ENCODE data around the gene CEP164. TPM values are rescaled to one million over a fixed set of nuclear protein-coding genes. Genes with fewer than 3 reads are reported as not detected.

The CEP164 gene
- polyA plus RNA-seq, 1 donor from 2014 or later, result 27.4 TPM

DNA sequence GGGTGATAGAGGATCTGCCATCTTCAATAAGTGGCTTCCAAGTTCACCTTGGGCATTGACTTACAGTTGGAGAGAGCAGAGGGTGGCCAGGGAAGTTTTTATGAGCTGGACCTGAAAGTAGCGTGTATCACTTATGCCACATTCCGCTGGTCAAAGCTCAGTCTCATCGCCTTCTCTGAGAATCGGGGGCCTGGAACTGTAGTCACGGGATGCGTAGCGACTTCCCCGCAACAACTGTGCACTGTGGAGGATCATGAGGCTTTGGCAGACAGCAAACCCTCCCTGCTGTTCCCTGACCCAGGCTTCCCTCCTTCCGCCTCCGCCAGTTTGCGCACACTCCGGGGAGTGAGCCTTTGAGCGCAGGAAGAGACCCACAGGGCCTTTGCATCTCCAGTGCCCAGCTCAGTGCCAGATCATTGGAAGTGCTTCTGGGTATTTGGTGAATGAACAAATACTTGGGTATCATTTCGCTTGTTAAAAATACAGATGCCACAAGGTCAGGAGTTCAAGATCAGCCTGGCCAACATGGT lies 95.5 kb downstream of the CEP164 start:
- no peaks in the 10 kb centered on the region for H4K20me1 ChIP-seq (ENCODE audit: insufficient read depth)
- TF ChIP-seq MXI1 (conservative IDR thresholded peaks at IDR 0.05; ENCODE audit: poor library complexity, severe bottlenecking) (no peak), SMC3 (conservative IDR thresholded peaks at IDR 0.05; ENCODE audit: poor library complexity) (no peak)
- H3F3A ChIP-seq (ENCODE audit: insufficient read depth, low read length, poor library complexity, severe bottlenecking), result no peaks in the 10 kb centered on the region
- H3K4me2 ChIP-seq (ENCODE audit: low read length), result no peak overlapping the region
- no peak overlapping the region for H3K9ac ChIP-seq (ENCODE audit: low read length)
- no peaks in the 10 kb centered on the region for H3K9me3 ChIP-seq (ENCODE audit: low read length)
- H3K36me3 ChIP-seq (ENCODE audit: insufficient read depth, low read length), result no peaks in the 10 kb centered on the region
- H2AFZ ChIP-seq (ENCODE audit: low read depth, low read length), result no peak overlapping the region
- H3K79me2 ChIP-seq (replicated peaks; ENCODE audit: insufficient read depth, low read length), result no peaks in the 10 kb centered on the region
- no peaks in the 10 kb centered on the region for H3K27me3 ChIP-seq (ENCODE audit: insufficient read depth, low read depth, low read length)
- H3K27ac ChIP-seq (ENCODE audit: low read length), result no peak overlapping the region
- no peaks in the 10 kb centered on the region for H3K9me2 ChIP-seq (ENCODE audit: insufficient read depth, low read length)
- no peak overlapping the region for H3K4me3 ChIP-seq (ENCODE audit: low read length)

DNA sequence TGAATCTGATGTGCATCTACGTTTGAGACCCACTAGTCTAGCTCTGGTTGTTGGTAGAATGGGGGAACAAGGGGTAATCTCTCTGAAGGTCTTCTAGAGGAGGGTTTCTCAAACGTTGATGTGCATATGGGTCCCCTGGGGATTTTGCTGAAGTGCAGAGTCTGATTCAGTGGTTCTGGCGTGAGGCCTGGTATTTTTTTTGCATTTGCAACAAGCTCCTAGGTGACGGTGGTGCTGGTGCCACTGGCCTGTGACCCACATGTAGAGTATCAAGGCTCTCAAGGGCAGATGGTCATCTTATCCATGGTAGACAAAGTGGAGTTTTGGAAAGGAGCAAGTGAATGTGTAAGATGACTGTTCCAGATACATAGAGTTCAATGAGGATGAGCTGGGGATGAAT lies 97.1 kb downstream of the CEP164 start:
- Histone ChIP-seq H3K9me2 (ENCODE audit: insufficient read depth, low read length) (no peaks in the 10 kb centered on the region), H3K27ac (ENCODE audit: low read length) (no peak overlapping the region), H3K79me2 (replicated peaks; ENCODE audit: insufficient read depth, low read length) (no peaks in the 10 kb centered on the region), H3K9ac (ENCODE audit: low read length) (no peak overlapping the region), H3F3A (ENCODE audit: insufficient read depth, low read length, poor library complexity, severe bottlenecking) (no peaks in the 10 kb centered on the region), H4K20me1 (ENCODE audit: insufficient read depth) (no peaks in the 10 kb centered on the region), H3K9me3 (ENCODE audit: low read length) (no peaks in the 10 kb centered on the region), H3K4me3 (ENCODE audit: low read length) (no peak overlapping the region), H3K36me3 (ENCODE audit: insufficient read depth, low read length) (no peaks in the 10 kb centered on the region), H3K27me3 (ENCODE audit: insufficient read depth, low read depth, low read length) (no peaks in the 10 kb centered on the region), H3K4me2 (ENCODE audit: low read length) (no peak overlapping the region), H2AFZ (ENCODE audit: low read depth, low read length) (no peak overlapping the region)
- TF ChIP-seq TAF1 (IDR thresholded peaks at IDR 0.05; ENCODE audit: low read depth) (no peak), POLR2AphosphoS5 (IDR thresholded peaks at IDR 0.05) (no peak), SMC3 (conservative IDR thresholded peaks at IDR 0.05; ENCODE audit: poor library complexity) (no peak), EZH2 (IDR thresholded peaks at IDR 0.05; ENCODE audit: borderline replicate concordance, insufficient read depth, low read length, poor library complexity, severe bottlenecking) (no peak), EP300 (conservative IDR thresholded peaks at IDR 0.05; ENCODE audit: poor library complexity, severe bottlenecking) (no peak), RAD21 (conservative IDR thresholded peaks at IDR 0.05) (no peak), MXI1 (conservative IDR thresholded peaks at IDR 0.05; ENCODE audit: poor library complexity, severe bottlenecking) (no peak)
- TF ChIP-seq, protein P1, sequence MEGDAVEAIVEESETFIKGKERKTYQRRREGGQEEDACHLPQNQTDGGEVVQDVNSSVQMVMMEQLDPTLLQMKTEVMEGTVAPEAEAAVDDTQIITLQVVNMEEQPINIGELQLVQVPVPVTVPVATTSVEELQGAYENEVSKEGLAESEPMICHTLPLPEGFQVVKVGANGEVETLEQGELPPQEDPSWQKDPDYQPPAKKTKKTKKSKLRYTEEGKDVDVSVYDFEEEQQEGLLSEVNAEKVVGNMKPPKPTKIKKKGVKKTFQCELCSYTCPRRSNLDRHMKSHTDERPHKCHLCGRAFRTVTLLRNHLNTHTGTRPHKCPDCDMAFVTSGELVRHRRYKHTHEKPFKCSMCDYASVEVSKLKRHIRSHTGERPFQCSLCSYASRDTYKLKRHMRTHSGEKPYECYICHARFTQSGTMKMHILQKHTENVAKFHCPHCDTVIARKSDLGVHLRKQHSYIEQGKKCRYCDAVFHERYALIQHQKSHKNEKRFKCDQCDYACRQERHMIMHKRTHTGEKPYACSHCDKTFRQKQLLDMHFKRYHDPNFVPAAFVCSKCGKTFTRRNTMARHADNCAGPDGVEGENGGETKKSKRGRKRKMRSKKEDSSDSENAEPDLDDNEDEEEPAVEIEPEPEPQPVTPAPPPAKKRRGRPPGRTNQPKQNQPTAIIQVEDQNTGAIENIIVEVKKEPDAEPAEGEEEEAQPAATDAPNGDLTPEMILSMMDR (IDR thresholded peaks at IDR 0.05; ENCODE audit: poor library complexity, severe bottlenecking), result no peak
- TF ChIP-seq, protein P2, sequence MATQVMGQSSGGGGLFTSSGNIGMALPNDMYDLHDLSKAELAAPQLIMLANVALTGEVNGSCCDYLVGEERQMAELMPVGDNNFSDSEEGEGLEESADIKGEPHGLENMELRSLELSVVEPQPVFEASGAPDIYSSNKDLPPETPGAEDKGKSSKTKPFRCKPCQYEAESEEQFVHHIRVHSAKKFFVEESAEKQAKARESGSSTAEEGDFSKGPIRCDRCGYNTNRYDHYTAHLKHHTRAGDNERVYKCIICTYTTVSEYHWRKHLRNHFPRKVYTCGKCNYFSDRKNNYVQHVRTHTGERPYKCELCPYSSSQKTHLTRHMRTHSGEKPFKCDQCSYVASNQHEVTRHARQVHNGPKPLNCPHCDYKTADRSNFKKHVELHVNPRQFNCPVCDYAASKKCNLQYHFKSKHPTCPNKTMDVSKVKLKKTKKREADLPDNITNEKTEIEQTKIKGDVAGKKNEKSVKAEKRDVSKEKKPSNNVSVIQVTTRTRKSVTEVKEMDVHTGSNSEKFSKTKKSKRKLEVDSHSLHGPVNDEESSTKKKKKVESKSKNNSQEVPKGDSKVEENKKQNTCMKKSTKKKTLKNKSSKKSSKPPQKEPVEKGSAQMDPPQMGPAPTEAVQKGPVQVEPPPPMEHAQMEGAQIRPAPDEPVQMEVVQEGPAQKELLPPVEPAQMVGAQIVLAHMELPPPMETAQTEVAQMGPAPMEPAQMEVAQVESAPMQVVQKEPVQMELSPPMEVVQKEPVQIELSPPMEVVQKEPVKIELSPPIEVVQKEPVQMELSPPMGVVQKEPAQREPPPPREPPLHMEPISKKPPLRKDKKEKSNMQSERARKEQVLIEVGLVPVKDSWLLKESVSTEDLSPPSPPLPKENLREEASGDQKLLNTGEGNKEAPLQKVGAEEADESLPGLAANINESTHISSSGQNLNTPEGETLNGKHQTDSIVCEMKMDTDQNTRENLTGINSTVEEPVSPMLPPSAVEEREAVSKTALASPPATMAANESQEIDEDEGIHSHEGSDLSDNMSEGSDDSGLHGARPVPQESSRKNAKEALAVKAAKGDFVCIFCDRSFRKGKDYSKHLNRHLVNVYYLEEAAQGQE (IDR thresholded peaks at IDR 0.05; ENCODE audit: borderline replicate concordance), result no peak
